ENCODE results near the gene SPDYE5. TPM values are rescaled to one million over a fixed set of nuclear protein-coding genes. Genes with fewer than 3 reads are reported as not detected.

Gene SPDYE5
- total and polyA plus RNA-seq, 9 of the 15 experiments (the other 6 are each of a cell fraction or from before 2014, with no cell fraction given), result 0.07 to 0.28 (median 0.13) TPM; not detected in 6

DNA sequence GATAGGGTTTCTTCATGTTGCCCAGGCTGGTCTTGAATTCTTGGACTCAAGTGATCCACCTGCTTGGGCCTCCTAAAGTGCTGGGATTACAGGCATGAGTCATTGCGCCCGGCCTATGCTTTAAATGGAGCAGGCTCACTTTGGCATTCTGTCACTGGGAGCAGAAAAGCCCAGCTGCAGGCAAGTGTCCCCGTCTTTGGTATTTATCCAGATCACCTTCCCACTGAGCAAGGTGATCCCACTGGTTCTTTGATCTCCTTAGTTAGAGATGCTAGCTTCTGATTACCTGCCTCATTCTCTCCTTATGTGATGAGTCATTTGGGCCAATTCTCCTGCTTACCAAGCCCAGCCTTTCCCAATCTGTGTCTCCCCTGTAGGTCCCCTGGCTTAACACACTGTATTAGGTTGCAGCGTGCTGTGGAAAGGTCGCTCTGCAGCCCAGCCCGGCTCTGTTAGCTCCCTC is 39.3 kb downstream of the SPDYE5 start (continued):
- TF ChIP-seq TRIM24 (IDR thresholded peaks at IDR 0.05) (no peak), ZEB2 (IDR thresholded peaks at IDR 0.05) (0 out of 2 replicates have a peak, but pooled peaks have one; percentile 35), ILF3 (IDR thresholded peaks at IDR 0.05; ENCODE audit: borderline replicate concordance) (no peak), NONO (IDR thresholded peaks at IDR 0.05; ENCODE audit: low read depth in 2 of 2, low read length in 1 of 2) (no peak), HDAC6 (IDR thresholded peaks at IDR 0.05; ENCODE audit: low read depth, low read length) (no peak), DPF2 (IDR thresholded peaks at IDR 0.05) (0 out of 2 replicates have a peak, but pooled peaks have one; percentile 40), ZNF316 (IDR thresholded peaks at IDR 0.05) (peak; percentile 34; the same call in 1 of the 2 replicates), SIX5 (IDR thresholded peaks at IDR 0.05; ENCODE audit: borderline replicate concordance in 1 of 2, insufficient read depth in 1 of 2, low read depth in 1 of 2, low read length in 2 of 2) (no peak), EP300 (IDR thresholded peaks at IDR 0.05; ENCODE audit: low read length) (no peak), MAFK (IDR thresholded peaks at IDR 0.05; ENCODE audit: low read length) (no peak), ZNF146 (CRISPR knock-in tag; IDR thresholded peaks at IDR 0.05; ENCODE audit: unreplicated experiment) (no peak), SOX6 (IDR thresholded peaks at IDR 0.05) (no peak), HOXB6 (CRISPR knock-in tag; IDR thresholded peaks at IDR 0.05; ENCODE audit: borderline replicate concordance) (no peak), EZH2 (IDR thresholded peaks at IDR 0.05; ENCODE audit: borderline replicate concordance, low read depth, low read length) (no peak), ZNF12 (CRISPR knock-in tag; IDR thresholded peaks at IDR 0.05) (0 out of 2 replicates have a peak, but pooled peaks have one; percentile 52), ZNF212 (CRISPR knock-in tag; IDR thresholded peaks at IDR 0.05) (no peak), POLR2H (tag; IDR thresholded peaks at IDR 0.05; ENCODE audit: low read depth) (no peak), ZC3H8 (IDR thresholded peaks at IDR 0.05) (no peak), PRMT5 (CRISPR knock-in tag; IDR thresholded peaks at IDR 0.05) (no peak)
- TF ChIP-seq, protein P1, sequence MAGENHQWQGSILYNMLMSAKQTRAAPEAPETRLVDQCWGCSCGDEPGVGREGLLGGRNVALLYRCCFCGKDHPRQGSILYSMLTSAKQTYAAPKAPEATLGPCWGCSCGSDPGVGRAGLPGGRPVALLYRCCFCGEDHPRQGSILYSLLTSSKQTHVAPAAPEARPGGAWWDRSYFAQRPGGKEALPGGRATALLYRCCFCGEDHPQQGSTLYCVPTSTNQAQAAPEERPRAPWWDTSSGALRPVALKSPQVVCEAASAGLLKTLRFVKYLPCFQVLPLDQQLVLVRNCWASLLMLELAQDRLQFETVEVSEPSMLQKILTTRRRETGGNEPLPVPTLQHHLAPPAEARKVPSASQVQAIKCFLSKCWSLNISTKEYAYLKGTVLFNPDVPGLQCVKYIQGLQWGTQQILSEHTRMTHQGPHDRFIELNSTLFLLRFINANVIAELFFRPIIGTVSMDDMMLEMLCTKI (IDR thresholded peaks at IDR 0.05; ENCODE audit: partially characterized antibody), result no peak
- TF ChIP-seq, protein P2, sequence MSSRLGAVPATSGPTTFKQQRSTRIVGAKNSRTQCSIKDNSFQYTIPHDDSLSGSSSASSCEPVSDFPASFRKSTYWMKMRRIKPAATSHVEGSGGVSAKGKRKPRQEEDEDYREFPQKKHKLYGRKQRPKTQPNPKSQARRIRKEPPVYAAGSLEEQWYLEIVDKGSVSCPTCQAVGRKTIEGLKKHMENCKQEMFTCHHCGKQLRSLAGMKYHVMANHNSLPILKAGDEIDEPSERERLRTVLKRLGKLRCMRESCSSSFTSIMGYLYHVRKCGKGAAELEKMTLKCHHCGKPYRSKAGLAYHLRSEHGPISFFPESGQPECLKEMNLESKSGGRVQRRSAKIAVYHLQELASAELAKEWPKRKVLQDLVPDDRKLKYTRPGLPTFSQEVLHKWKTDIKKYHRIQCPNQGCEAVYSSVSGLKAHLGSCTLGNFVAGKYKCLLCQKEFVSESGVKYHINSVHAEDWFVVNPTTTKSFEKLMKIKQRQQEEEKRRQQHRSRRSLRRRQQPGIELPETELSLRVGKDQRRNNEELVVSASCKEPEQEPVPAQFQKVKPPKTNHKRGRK (tag; IDR thresholded peaks at IDR 0.05), result no peak
- TF ChIP-seq, protein P3, sequence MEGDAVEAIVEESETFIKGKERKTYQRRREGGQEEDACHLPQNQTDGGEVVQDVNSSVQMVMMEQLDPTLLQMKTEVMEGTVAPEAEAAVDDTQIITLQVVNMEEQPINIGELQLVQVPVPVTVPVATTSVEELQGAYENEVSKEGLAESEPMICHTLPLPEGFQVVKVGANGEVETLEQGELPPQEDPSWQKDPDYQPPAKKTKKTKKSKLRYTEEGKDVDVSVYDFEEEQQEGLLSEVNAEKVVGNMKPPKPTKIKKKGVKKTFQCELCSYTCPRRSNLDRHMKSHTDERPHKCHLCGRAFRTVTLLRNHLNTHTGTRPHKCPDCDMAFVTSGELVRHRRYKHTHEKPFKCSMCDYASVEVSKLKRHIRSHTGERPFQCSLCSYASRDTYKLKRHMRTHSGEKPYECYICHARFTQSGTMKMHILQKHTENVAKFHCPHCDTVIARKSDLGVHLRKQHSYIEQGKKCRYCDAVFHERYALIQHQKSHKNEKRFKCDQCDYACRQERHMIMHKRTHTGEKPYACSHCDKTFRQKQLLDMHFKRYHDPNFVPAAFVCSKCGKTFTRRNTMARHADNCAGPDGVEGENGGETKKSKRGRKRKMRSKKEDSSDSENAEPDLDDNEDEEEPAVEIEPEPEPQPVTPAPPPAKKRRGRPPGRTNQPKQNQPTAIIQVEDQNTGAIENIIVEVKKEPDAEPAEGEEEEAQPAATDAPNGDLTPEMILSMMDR (IDR thresholded peaks at IDR 0.05 in 2 of 3, conservative IDR thresholded peaks at IDR 0.05 in 1 of 3; ENCODE audit: insufficient read depth in 2 of 3, low read depth in 1 of 3, low read length in 3 of 3), result no peak

All from K562 (cell line).